VCaP (cell line): ENCODE measurements around the gene RBM34.
"Not testable (repeated sequence)": the region's sequence is repeated elsewhere in the genome, so short reads cannot be mapped to it uniquely, and the experiment has no call there.

Source experiments
- H3K27ac ChIP-seq: fragments of 450-650 bp; 2 replicates; pipeline ENCODE4 v1.5.1; 2017
- TF ChIP-seq, protein P1 (sequence below): fragments of 450-650 bp; conservative IDR thresholded peaks from 2 replicates; pipeline ENCODE4 v1.5.1; 2017; ENCODE audit warnings: mild to moderate bottlenecking, moderate library complexity

The RBM34 gene, protein sequence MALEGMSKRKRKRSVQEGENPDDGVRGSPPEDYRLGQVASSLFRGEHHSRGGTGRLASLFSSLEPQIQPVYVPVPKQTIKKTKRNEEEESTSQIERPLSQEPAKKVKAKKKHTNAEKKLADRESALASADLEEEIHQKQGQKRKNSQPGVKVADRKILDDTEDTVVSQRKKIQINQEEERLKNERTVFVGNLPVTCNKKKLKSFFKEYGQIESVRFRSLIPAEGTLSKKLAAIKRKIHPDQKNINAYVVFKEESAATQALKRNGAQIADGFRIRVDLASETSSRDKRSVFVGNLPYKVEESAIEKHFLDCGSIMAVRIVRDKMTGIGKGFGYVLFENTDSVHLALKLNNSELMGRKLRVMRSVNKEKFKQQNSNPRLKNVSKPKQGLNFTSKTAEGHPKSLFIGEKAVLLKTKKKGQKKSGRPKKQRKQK

DNA sequence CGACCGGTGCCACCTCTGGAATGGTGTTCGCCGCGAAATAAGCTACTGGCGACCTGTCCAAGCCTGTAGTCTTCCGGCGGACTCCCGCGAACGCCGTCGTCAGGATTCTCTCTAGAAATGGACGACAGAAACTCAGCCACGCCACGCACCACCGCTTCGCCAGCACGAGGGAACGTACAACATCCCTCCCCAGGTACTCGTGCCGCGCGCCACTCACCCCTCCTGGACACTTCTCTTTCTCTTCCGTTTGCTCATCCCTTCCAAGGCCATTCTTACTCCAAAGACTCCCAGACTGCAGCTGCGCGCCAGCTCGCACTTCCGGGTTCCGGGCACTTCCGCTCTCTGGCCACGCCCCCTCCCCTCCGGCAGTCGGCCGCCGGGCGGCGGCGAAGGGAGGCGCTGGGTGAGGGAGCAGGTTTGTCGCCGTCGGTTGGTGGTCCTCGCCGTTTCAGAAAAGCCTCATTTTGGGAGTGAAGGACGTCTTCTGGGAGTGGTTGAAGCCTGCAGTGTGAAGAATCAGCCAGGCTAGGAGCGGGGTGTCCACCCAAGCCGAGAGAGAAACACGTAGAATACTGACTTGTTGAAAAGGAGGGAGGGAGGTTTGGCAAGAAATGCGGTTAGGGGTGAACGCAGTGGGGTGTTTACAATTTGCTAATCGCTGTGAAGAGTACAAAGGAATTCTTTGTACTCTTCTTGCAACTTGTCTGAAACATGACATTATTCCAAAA lies at the start of gene RBM34:
Gene RBM34, minus strand, starts transcription at position 294 of the 728 bp plus-strand sequence. Its CDS starts 24 bp downstream, at position 270.
- peak within 1 kb of the TSS; percentile 83 for H3K27ac ChIP-seq
- TF ChIP-seq, protein P1, sequence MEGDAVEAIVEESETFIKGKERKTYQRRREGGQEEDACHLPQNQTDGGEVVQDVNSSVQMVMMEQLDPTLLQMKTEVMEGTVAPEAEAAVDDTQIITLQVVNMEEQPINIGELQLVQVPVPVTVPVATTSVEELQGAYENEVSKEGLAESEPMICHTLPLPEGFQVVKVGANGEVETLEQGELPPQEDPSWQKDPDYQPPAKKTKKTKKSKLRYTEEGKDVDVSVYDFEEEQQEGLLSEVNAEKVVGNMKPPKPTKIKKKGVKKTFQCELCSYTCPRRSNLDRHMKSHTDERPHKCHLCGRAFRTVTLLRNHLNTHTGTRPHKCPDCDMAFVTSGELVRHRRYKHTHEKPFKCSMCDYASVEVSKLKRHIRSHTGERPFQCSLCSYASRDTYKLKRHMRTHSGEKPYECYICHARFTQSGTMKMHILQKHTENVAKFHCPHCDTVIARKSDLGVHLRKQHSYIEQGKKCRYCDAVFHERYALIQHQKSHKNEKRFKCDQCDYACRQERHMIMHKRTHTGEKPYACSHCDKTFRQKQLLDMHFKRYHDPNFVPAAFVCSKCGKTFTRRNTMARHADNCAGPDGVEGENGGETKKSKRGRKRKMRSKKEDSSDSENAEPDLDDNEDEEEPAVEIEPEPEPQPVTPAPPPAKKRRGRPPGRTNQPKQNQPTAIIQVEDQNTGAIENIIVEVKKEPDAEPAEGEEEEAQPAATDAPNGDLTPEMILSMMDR: no peak

DNA sequence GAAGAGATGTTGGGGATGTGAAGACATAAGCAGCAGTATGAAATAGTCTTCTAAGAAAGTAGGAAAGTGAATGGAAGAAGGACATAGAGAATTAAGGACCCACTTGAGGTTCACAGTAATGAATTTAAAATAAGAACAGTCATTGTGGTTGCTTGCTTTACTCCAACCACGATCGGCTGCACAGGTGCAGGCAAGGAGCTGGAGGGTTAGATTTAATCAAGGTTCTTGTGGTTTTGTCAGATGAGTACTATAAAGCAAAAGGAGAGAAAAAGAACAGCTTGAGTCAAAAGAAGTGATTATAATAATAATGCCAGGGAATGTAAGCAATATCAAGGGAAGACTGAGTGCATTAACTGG lies 46.1 kb upstream of the RBM34 start:
- H3K27ac ChIP-seq: no peak overlapping the region

DNA sequence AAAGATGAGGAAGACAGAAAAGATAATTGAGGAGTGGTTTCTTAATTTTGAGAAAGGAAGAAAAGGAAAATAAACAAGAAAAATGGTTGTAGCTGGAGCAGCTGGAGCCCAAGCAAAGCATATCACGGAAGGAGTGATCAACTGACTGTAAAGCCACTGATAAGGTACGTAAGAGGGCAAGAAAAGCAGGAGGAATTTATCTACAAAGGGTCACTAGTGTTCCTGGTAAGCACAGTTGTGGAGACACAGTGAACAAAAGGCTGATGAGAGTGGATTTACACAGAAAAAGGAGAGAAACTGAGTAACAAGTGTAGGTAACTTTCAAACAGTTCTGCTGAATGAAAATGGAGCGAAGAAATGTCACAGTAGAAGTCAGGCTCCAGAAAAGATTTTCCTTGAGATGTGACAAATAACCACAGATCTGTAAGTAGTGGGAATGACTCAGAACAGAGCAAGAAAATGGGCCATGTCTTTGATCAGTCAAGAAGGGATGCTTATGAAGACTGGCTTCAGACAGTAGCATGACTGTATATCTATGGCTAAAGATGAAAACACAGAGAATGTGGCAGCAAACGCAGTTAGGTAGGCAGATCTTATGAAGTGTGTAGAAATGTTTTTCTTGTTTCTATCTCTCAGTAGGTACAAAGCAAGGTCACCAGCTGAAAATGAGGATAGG lies 45.6 kb upstream of the RBM34 start:
- H3K27ac ChIP-seq: no peak overlapping the region
- TF ChIP-seq, protein P1: no peak

More for the DNA sequence above, 46.1 kb upstream of the RBM34 start:
- TF ChIP-seq, protein P1: no peak

DNA sequence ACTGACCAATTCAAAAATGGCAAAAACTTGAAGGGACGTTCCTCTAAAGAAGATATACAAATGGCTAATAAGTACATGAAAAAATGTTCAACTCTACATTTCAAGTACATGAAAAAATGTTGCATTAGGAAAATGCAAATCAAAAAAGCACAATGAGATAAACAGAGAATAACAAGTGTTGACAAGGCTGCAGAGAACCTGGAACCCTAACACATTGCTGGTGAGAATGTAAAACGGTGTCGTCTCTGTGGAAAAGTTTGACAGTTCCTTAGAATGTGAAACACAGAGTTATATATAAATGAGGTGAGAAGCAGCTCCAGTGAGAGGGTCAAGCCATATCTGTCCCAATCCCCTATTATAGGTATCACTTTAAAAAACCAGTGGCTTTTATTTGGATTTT lies 44.6 kb upstream of the RBM34 start:
- H3K27ac ChIP-seq: no peak overlapping the region
- TF ChIP-seq, protein P1: no peak

DNA sequence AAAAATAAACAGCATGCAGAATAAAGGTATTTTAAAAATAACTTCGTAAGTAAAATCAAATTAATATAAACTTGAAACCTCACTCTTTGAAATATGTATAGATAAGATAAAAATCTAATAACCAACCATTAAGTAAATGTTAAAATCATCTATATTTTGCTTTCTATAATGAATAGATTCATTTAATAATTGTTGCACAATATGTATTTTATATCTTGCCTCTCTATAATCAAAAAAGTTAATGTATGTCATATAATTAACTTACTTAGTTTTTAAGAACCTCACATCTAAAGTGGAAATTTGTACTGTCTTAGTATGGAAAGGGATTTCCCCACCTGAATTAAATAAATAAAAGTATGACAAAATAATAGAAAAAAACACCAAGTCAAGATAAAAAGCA lies 42.4 kb upstream of the RBM34 start:
- H3K27ac ChIP-seq: no peak overlapping the region
- TF ChIP-seq, protein P1: no peak

DNA sequence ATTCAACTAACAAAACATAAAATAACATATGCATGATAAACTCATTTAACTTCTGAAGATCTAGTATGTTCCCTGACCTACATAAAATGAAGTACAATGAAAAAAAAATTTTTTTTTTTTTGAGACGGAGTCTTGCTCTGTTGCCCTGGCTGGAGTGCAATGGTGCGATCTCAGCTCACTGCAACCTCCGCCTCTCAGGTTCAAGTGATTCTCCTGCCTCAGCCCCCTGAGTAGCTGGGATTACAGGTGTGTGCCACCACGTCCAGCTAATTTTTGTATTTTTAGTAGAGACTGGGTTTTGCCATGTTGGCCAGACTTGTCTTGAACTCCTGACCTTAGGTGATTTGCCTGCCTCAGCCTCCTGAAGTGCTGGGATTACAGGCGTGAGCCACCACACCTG lies 41.4 kb upstream of the RBM34 start:
- not testable (repeated sequence) for H3K27ac ChIP-seq

DNA sequence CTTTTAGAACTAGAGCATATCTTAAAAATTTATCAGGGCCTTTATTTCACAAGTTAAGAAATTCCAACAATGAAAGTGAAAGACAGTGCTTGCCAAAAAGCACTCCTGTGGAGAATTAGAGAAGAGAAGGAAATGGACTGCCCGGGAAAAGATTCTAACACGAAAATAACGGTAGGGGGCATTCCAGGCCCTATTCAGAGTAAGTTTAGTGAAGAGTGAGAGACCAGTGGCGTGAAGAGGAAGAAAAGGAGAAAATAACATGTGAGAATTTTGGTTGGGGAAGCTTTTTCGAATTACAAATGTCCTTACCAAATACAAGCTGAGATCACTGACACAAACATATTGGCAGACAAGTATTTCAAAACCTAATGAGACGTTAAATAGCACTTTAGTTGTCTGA lies 38.4 kb upstream of the RBM34 start:
- H3K27ac ChIP-seq: no peak overlapping the region
- TF ChIP-seq, protein P1: no peak
